Subcutaneous adipose tissue (tissue), 4 donors: ENCODE data around the gene CELF5. TPM values are rescaled to one million over a fixed set of nuclear protein-coding genes. Genes with fewer than 3 reads are reported as not detected.

Experiments used
- total RNA-seq, 4 donors: library from RNA; depleted of rRNA; stranded (reverse); fragments of >200 nt; gene quantifications; one replicate each; pipeline ENCODE4 v1.1.0, GENCODE V29; 2016
- TF ChIP-seq, protein P1 (sequence below): fragments of 450-650 bp; IDR thresholded peaks from one replicate; pipeline ENCODE4 v1.5.1; 2016; ENCODE audit warnings: low read depth, mild to moderate bottlenecking, control low read depth, antibody characterized with exemption, moderate library complexity

CELF5 gene
- total RNA-seq, 4 donors from 2014 or later = not detected

DNA sequence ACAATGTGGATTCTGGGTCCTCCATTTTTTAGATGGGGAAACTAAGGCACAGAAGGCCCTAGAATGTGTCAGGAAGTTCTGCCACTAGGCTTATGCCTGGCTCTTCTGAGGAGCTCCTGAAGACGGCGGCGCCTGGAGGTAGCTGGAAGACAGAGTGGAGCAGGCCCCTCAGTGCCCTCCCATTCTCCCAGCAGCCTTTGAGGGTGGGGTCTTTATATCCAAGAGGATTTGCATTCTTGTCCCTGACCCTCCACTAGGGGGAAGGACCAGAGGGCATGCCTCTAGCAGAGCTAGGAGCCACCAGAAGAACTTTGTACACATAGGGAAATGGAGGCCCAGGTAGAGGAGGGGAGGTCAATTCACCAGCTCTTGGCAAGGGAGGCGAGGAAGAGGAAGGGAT, 9.4 kb downstream of the CELF5 start:
- TF ChIP-seq, protein P1, sequence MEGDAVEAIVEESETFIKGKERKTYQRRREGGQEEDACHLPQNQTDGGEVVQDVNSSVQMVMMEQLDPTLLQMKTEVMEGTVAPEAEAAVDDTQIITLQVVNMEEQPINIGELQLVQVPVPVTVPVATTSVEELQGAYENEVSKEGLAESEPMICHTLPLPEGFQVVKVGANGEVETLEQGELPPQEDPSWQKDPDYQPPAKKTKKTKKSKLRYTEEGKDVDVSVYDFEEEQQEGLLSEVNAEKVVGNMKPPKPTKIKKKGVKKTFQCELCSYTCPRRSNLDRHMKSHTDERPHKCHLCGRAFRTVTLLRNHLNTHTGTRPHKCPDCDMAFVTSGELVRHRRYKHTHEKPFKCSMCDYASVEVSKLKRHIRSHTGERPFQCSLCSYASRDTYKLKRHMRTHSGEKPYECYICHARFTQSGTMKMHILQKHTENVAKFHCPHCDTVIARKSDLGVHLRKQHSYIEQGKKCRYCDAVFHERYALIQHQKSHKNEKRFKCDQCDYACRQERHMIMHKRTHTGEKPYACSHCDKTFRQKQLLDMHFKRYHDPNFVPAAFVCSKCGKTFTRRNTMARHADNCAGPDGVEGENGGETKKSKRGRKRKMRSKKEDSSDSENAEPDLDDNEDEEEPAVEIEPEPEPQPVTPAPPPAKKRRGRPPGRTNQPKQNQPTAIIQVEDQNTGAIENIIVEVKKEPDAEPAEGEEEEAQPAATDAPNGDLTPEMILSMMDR = no peak

DNA sequence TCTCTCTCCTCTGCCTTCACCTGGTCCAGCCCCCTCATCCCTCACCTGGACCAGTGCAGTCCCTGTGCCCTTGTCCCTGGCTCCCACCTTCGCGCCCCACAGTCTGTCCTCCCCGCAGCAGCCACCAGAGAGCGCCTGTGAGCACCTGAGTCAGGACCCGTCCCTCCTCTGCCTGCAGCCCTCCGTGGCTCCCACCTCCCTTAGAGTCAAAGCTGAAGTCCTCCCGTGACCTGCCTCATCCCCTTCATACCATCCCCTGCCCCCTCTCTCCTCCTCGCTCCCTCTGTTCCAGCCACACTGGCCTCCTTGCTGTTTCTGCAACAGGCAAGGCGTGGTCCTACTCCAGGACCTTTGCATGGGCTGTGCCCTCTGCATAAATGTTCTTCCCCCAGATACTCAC, 10.3 kb downstream of the CELF5 start:
- TF ChIP-seq, protein P1 = no peak

DNA sequence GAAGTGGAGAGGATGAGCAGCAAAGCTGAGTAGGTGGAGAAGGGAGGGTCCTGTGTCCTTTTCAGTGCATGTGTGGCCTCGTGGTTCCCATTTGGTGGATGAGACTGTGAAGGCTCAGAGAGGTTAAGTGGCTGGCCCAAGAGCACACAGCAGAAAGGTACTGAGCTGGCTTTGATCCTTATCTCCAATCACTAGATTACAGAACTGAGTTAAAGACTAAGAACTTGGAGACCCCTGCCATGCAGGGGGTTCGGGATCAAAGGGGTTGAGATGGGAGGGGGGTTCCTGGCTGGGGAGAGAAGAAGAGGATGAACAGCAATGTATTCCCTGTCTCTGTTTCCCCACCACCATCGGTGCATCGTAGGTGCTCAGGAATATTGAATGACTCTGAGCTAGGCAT, 11.8 kb downstream of the CELF5 start:
- TF ChIP-seq, protein P1 = no peak

DNA sequence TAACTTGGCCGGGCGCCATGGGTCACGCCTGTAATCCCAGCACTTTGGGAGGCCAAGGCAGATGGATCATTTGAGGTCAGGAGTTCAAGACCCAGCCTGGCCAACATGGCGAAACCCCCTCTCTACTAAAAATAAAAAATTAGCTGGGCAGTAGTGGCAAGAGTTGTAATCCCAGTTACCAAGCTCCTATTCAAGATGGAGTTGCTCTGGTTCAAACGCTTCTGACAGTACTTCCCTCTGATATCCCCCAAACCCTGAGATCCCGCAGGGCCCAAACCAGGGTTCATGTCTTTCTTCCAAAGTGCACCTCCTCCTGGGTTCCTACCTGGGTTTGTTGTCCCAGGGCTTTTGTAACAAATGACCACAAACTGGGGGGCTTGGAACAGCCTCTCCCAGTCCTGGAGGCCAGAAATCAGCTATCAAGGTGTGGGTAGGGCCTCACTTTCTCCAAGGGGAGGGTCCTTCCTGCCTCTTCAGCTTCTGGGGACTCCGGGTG, 13.7 kb downstream of the CELF5 start:
- TF ChIP-seq, protein P1 = no peak

DNA sequence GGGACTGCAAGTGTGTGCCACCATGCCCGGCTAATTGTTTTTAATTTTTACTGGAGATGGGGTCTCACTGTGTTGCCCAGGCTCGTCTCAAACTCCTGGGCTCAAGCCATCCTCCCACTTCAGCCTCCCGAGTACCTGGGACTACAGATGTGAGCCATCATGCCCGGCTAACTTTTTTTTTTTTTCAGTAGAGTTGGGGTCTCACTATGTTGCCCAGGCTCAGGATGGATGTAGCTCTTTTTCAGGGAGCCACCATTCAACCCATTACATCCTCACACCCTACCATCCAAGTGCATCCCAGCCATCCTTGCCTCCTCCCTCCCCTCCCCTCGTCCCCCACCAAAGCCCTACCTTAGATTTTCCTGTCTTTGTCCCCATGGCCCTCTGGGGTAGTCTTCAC, 14.9 kb downstream of the CELF5 start:
- TF ChIP-seq, protein P1 = no peak

DNA sequence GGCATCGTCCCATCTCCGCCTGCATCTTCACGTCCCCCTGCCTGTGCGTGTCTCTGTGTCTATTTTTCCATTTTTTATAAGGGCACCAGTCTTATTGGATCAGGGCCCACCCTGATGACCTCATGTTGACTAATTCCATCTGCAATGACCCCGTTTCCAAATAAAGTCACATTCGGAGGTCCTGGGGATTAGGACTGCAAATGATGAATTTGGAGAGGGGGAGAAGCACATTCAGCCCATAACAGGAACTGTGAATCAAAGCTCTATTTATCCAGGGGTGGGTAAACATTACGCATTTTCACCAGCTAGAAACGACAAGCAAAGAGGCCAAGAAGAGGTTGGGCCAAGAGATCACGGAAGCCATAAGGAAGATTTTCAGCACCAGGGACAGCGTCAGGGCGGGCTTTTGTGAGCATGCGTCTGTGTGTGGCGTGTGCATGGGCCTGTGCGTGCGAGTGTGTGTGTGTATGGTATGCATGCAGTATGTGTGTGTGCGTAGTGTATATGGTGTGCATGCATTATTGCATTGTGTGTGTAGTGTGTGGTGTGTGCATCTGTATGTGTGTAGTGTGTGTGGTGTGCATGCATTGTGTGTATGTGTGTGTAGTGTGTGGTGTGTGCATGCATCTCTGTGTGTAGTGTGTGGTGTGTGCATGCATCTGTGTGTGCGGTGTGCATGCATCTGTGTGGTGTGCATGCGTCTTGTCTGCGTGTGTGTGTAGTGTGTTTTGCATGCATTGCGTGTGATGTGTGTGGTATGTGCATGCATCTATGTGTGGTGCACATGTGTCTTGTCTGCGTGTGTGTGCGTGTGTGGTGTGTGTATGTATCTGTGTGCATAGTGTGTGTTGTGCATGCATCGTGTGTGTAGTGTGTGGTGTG, 19.6 kb downstream of the CELF5 start:
- TF ChIP-seq, protein P1 = no peak

DNA sequence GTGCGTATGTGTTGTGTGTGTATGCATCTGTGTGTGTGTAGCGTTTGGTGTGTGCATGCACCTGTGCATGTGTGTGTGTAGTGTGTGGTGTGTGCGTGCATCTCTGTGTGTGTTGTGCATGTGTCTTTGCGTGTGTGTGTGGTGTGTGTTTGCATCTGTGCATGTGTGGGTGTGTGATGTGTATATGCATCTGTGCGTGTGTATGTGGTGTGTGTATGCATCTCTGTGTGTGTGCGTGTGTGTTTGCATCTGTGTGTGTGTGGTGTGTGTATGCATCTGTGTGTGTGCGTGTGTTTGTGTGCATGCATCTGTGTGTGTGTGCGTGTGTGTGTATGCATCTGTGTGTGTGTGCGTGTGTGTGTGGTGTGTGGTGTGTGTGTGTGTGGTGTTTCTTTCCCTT, 20.6 kb downstream of the CELF5 start:
- TF ChIP-seq, protein P1 = no peak
